ENCODE data around the gene FOXF2.

- TF ChIP-seq GATA2 (IDR thresholded peaks at IDR 0.05; ENCODE audit: low read depth, low read length), result no peak
- TF ChIP-seq GATA3 (IDR thresholded peaks at IDR 0.05; ENCODE audit: low read depth, low read length), result no peak
Observed at GRCh38 chr6:1400126-1400850, 10.9 kb downstream of the FOXF2 start.

Measured in SH-SY5Y (cell line).